Lower leg skin (tissue), 3 donors: ENCODE measurements around the gene PKDCC.

Source experiments
- POLR2A ChIP-seq, 2 donors: fragments of 450-650 bp; IDR thresholded peaks; one replicate each; pipeline ENCODE4 v1.6.1; 2016 to 2017; ENCODE audit warnings: antibody characterized with exemption in 2 of 2, mild to moderate bottlenecking in 1 of 2, moderate library complexity in 1 of 2
- TF ChIP-seq, protein P1 (sequence below), 3 donors: fragments of 450-650 bp; IDR thresholded peaks; one replicate each; pipeline ENCODE4 v1.5.1; 2016; ENCODE audit warnings: antibody characterized with exemption in 3 of 3, mild to moderate bottlenecking in 3 of 3, moderate library complexity in 2 of 3

DNA sequence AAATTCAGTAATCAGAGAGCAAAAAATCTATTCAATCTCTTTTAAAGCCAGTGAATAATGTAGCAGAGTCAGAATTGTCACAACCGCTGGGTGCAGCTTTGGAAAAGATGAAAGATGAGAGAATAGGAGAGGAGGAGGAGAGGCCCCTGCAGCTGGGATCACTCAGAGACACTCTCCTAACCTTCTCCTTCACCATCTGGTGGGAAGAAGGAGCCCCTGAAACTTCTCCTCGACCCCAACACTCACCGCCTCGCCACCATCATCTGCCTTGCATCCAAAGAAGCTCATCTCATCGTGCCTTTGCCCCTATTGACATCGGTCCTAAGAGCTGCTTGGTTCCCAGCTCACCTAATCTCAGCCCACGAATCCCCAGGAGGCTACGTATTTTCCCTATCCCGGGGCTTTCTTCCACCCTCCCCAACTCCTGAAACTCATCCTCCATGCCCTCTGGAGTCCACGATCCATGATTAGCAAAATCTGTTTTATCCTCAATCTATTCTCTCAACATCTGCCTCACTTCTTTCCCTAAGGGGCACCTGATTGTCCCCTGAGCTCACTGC, 58.5 kb downstream of the PKDCC start:
- TF ChIP-seq, protein P1, sequence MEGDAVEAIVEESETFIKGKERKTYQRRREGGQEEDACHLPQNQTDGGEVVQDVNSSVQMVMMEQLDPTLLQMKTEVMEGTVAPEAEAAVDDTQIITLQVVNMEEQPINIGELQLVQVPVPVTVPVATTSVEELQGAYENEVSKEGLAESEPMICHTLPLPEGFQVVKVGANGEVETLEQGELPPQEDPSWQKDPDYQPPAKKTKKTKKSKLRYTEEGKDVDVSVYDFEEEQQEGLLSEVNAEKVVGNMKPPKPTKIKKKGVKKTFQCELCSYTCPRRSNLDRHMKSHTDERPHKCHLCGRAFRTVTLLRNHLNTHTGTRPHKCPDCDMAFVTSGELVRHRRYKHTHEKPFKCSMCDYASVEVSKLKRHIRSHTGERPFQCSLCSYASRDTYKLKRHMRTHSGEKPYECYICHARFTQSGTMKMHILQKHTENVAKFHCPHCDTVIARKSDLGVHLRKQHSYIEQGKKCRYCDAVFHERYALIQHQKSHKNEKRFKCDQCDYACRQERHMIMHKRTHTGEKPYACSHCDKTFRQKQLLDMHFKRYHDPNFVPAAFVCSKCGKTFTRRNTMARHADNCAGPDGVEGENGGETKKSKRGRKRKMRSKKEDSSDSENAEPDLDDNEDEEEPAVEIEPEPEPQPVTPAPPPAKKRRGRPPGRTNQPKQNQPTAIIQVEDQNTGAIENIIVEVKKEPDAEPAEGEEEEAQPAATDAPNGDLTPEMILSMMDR (IDR thresholded peaks at IDR 0.05) = no peak
- no peak for TF ChIP-seq POLR2A (IDR thresholded peaks at IDR 0.05)
